AG04450 (cell line): ENCODE data around the gene ACOX2. TPM values are rescaled to one million over a fixed set of nuclear protein-coding genes. Genes with fewer than 3 reads are reported as not detected.

ENCODE experiments used
- CTCF ChIA-PET: fragments of 300-600, 350-600 bp; formaldehyde crosslinking; extraction: SDS; loops from one replicate; lab custom pipeline; 2022; ENCODE audit warnings: antibody characterized with exemption, inconsistent platforms; lab: Charles Lee
- POLR2A ChIA-PET: fragments of 350-600 bp; formaldehyde crosslinking; extraction: SDS; loops from one replicate; lab custom pipeline; 2021; ENCODE audit warnings: antibody characterized with exemption, inconsistent platforms; lab: Yijun Ruan, JAX
- DNase-seq: peaks from one replicate; pipeline ENCODE4 v3.0.0-alpha.2; 2011; ENCODE audit warnings: low read depth, low spot score
- H3K27ac ChIP-seq: one replicate; pipeline ENCODE4 v1.5.1; 2012; ENCODE audit warnings: low read depth, low read length, control low read depth
- H3K27me3 ChIP-seq: one replicate; pipeline ENCODE4 v1.6.0; 2012; ENCODE audit warnings: low read length; ENCODE audit not compliant: control insufficient read depth, insufficient read depth
- H3K4me3 ChIP-seq: 2 replicates; pipeline ENCODE4 v1.5.1; 2011; ENCODE audit warnings: mild to moderate bottlenecking, low read depth, low read length, control low read depth
- H3K9me3 ChIP-seq: 2 replicates; pipeline ENCODE4 v1.5.1; 2012; ENCODE audit warnings: low read length; ENCODE audit not compliant: control insufficient read depth, insufficient read depth
- polyA plus RNA-seq: library from polyadenylated mRNA; depleted of rRNA; stranded (reverse); fragments of >200 nt; gene quantifications from 2 replicates; pipeline ENCODE4 v1.2.3, GENCODE V29; 2011
- TF ChIP-seq, protein P1 (sequence below): IDR thresholded peaks from 2 replicates; pipeline ENCODE4 v1.5.1; 2011; ENCODE audit warnings: low read depth, low read length, control low read depth, inconsistent platforms

ACOX2 gene
- polyA plus RNA-seq, 1 experiment: 27.8 TPM

GRCh38 chr3:58568572-58569286 lies 31.7 kb upstream of the ACOX2 start:
- TF ChIP-seq, protein P1, sequence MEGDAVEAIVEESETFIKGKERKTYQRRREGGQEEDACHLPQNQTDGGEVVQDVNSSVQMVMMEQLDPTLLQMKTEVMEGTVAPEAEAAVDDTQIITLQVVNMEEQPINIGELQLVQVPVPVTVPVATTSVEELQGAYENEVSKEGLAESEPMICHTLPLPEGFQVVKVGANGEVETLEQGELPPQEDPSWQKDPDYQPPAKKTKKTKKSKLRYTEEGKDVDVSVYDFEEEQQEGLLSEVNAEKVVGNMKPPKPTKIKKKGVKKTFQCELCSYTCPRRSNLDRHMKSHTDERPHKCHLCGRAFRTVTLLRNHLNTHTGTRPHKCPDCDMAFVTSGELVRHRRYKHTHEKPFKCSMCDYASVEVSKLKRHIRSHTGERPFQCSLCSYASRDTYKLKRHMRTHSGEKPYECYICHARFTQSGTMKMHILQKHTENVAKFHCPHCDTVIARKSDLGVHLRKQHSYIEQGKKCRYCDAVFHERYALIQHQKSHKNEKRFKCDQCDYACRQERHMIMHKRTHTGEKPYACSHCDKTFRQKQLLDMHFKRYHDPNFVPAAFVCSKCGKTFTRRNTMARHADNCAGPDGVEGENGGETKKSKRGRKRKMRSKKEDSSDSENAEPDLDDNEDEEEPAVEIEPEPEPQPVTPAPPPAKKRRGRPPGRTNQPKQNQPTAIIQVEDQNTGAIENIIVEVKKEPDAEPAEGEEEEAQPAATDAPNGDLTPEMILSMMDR: peak; percentile 90
- H3K4me3 ChIP-seq: no peak overlapping the region
- CTCF ChIA-PET: interaction anchor here (0.5 to 10.7 kb wide), 70 partner anchors 7 to 1792 kb away, joined by 3 to 322 read pairs (median 4); partner anchors contain the start of genes ACOX2, FAM107A, HTD2 and RPP14
- H3K9me3 ChIP-seq: peaks cover 3% of the 10 kb centered on the region; the same call in 1 of the 2 replicates
- DNase-seq: peak; percentile 32
- POLR2A ChIA-PET: interaction anchor here (1.0 kb wide), 1 partner anchor 61 kb away, joined by 3 read pairs; no protein-coding TSS in a partner anchor
- H3K27me3 ChIP-seq: no peaks in the 10 kb centered on the region
- H3K27ac ChIP-seq: no peak overlapping the region

GRCh38 chr3:58567251-58567515 lies 30.2 kb upstream of the ACOX2 start:
- Histone ChIP-seq H3K27ac (no peak overlapping the region), H3K9me3 (peaks cover 3% of the 10 kb centered on the region; the same call in 1 of the 2 replicates), H3K27me3 (no peaks in the 10 kb centered on the region), H3K4me3 (no peak overlapping the region)
- TF ChIP-seq, protein P1: no peak
- DNase-seq: no peak
- ChIA-PET POLR2A (interaction anchor here (1.1 kb wide), 1 partner anchor 50 kb away, joined by 4 read pairs; no protein-coding TSS in a partner anchor), CTCF (interaction anchor here (1.1 to 10.7 kb wide), 9 partner anchors 10 to 143 kb away, joined by 3 to 322 read pairs (median 13); partner anchors contain the start of gene ACOX2)

GRCh38 chr3:58566398-58567250 lies 29.6 kb upstream of the ACOX2 start:
- DNase-seq: no peak
- TF ChIP-seq, protein P1: no peak
- CTCF ChIA-PET: interaction anchor here (0.6 to 10.7 kb wide), 7 partner anchors 9 to 1984 kb away, joined by 3 to 322 read pairs (median 20); partner anchors contain the start of gene ACOX2
- no peaks in the 10 kb centered on the region for H3K27me3 ChIP-seq
- POLR2A ChIA-PET: interaction anchor here (1.1 kb wide), 1 partner anchor 51 kb away, joined by 4 read pairs; no protein-coding TSS in a partner anchor
- peaks cover 3% of the 10 kb centered on the region; the same call in 1 of the 2 replicates for H3K9me3 ChIP-seq
- no peak overlapping the region for H3K27ac ChIP-seq
- H3K4me3 ChIP-seq: no peak overlapping the region

DNA sequence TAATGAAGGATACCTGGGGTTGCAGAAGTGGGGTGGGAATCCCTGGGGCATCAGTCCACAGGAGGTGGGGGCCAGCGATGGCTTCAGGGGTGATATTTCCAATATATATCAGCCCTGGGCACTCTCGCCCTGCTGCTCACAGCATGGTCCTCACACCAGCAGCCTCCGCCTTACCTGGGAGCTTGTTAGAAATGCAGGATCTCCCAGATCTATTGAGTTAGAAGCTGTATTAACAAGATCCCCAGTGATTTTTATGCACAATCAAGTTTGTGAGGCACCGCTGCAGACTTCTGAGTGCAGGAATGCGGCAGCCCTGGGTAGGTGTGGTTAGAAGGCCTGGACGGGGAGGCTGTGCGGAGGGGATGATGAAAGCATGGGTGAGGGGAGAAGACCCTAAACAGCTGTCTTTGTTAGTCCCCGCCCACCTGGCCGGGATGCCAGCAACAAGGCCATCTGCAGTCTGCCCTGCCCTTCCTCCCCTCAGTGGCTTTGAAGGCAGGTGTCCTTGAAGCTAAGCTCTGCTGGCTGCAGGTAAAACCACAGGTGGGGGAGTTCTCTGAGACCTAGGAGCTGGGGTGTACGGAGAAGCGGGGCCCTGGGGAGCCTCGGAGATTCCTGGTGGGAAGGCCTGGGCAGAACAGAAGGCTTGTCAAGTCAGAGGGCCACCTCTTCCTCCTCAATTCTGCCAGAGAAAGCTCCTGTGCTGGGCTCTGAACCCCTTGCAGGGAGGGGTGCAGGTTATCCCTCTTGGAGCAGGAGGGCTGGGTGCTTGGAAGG lies 28.8 kb upstream of the ACOX2 start:
- DNase-seq: no peak
- no peak overlapping the region for H3K27ac ChIP-seq
- TF ChIP-seq, protein P1: no peak
- H3K9me3 ChIP-seq: peaks cover 3% of the 10 kb centered on the region; the same call in 1 of the 2 replicates
- no peaks in the 10 kb centered on the region for H3K27me3 ChIP-seq
- no peak overlapping the region for H3K4me3 ChIP-seq
- CTCF ChIA-PET: interaction anchor here (0.6 to 10.7 kb wide), 4 partner anchors 19 to 1984 kb away, joined by 3 to 322 read pairs (median 5); no protein-coding TSS in a partner anchor
- POLR2A ChIA-PET: no interaction called here
